Epithelial cell of proximal tubule (primary cell): Measurements from ENCODE around the gene CXCL3. TPM values are rescaled to one million over a fixed set of nuclear protein-coding genes. Genes with fewer than 3 reads are reported as not detected.

Experiments used
- DNase-seq: peaks from one replicate; pipeline ENCODE4 v3.0.0-alpha.2; 2011; ENCODE audit warnings: low read depth
- H3K4me3 ChIP-seq: 2 replicates; pipeline ENCODE4 v1.5.1; 2011; ENCODE audit warnings: low read depth, mild to moderate bottlenecking, low read length
- total RNA-seq: library from RNA; depleted of rRNA; stranded (reverse); fragments of >200 nt; gene quantifications from 2 replicates; pipeline ENCODE4 v1.2.3, GENCODE V29; 2015
- TF ChIP-seq, protein P1 (sequence below): conservative IDR thresholded peaks from 2 replicates; pipeline ENCODE4 v1.5.1; 2012; ENCODE audit warnings: low read depth, mild to moderate bottlenecking, low read length

CXCL3 gene
- total RNA-seq, 1 donor from 2014 or later = 6.6 TPM

- H3K4me3 ChIP-seq = no peak overlapping the region
- TF ChIP-seq, protein P1, sequence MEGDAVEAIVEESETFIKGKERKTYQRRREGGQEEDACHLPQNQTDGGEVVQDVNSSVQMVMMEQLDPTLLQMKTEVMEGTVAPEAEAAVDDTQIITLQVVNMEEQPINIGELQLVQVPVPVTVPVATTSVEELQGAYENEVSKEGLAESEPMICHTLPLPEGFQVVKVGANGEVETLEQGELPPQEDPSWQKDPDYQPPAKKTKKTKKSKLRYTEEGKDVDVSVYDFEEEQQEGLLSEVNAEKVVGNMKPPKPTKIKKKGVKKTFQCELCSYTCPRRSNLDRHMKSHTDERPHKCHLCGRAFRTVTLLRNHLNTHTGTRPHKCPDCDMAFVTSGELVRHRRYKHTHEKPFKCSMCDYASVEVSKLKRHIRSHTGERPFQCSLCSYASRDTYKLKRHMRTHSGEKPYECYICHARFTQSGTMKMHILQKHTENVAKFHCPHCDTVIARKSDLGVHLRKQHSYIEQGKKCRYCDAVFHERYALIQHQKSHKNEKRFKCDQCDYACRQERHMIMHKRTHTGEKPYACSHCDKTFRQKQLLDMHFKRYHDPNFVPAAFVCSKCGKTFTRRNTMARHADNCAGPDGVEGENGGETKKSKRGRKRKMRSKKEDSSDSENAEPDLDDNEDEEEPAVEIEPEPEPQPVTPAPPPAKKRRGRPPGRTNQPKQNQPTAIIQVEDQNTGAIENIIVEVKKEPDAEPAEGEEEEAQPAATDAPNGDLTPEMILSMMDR = no peak
- no peak for DNase-seq
These were observed 22.9 kb upstream of the CXCL3 start for GRCh38 chr4:74061430-74061829.

DNA sequence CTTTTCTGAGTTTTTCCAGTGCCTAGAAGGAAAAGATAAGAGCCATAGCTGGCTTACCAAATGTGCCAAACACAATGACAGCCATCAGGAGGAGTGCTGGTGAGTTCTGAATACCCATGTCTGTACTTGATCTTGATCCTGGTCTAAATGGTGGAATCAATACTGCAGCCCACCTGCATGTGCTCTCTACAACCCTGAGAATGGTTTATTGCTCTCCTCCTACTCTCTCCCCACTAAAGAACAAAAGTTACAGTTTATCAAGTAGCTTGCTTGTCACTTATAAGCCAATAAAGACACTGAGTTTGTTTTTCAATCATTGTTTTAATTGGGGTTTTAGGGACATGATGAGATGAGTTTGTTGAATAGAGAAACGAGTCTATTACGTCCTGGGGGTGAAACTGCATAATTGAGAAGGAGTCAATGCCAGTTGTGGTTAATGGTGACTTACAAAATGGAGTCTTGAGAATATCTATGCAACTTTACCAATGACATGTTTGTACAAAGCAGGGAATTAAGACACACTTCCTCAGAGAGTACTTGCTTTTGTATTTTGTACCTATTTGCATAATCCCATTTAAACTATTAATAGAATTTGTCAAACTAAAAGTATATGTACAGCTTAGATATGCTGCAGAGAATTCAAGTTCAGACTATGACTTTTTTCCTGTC, 20.8 kb upstream of the CXCL3 start:
- no peak for DNase-seq
- H3K4me3 ChIP-seq = no peak overlapping the region
- TF ChIP-seq, protein P1 = no peak

DNA sequence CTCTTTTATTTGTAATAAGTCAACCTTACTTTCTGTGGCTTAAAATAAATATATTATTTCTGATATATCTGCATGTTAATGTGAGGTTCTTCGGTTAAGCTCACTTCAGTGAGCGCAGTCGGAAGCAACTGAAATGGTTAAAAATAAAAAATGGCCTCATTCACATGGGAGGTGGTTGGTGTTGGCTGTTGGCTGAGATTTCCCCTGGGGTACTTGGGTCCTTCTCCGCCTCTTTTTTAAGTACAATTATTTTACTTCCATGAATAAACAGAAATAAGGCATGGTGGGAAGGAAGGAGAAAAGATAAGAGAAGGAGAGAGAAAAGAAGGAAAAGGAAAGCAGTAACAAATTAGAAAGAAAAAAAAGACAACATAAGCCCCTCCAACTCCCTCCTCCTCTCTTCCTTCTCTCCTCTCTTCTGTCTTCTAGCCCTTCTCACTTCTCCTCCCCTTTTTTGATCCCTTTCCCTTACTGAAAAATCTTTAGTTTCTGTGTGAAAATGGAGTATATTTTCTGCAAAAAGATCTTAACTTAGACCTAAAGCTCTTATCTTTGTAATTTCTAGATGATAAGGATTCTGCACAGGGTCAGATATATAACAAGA, 19.7 kb upstream of the CXCL3 start:
- no peak overlapping the region for H3K4me3 ChIP-seq
- no peak for DNase-seq
- TF ChIP-seq, protein P1 = no peak

DNA sequence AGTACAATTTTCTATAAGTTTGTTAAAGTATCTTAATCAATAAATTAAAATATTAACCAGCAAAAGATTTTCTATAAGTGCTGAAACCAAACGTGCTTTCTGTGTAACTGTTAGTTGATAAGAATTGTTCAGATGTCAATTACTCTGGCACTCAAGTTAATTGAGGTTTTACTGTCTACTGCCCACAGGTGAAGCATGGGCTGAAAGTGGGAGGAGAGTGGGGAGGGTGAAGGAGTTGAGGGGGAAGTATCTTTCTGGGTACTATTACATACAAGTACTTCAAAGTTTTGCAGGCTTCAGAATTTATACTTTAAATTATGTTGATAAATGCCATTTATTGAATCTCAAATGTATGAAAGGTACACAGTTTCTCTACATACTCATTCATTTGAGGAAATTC, 19.1 kb upstream of the CXCL3 start:
- TF ChIP-seq, protein P1 = no peak
- no peak for DNase-seq
- H3K4me3 ChIP-seq = no peak overlapping the region

GRCh38 chr4:74056858-74057562, 18.5 kb upstream of the CXCL3 start:
- DNase-seq = peak; percentile 26
- no peak overlapping the region for H3K4me3 ChIP-seq
- TF ChIP-seq, protein P1 = no peak

GRCh38 chr4:74056114-74056857, 17.8 kb upstream of the CXCL3 start:
- DNase-seq = no peak
- TF ChIP-seq, protein P1 = no peak
- no peak overlapping the region for H3K4me3 ChIP-seq
